Hepatocyte (in vitro differentiated cells): Measurements from ENCODE around the gene HOXB4. TPM values are rescaled to one million over a fixed set of nuclear protein-coding genes. Genes with fewer than 3 reads are reported as not detected.

Source experiments
- DNase-seq: peaks from one replicate; pipeline ENCODE4 v3.0.0-alpha.2; 2016; ENCODE audit warnings: low spot score
- H2AFZ ChIP-seq: fragments of 200-600 bp; sonication (generic); 2 replicates; pipeline ENCODE4 v1.6.0; 2016; ENCODE audit warnings: antibody characterized with exemption, mild to moderate bottlenecking
- H3K27ac ChIP-seq: fragments of 200-600 bp; sonication (generic); 2 replicates; pipeline ENCODE4 v1.5.1; 2016; ENCODE audit warnings: mild to moderate bottlenecking
- H3K27me3 ChIP-seq: fragments of 200-600 bp; sonication (generic); 2 replicates; pipeline ENCODE4 v1.6.1; 2016
- H3K36me3 ChIP-seq: fragments of 200-600 bp; sonication (generic); replicated peaks from 2 replicates; pipeline ENCODE4 v1.5.1; 2016; ENCODE audit warnings: low read depth; ENCODE audit not compliant: insufficient read depth
- H3K4me1 ChIP-seq: fragments of 200-600 bp; sonication (generic); 2 replicates; pipeline ENCODE4 v1.5.1; 2016; ENCODE audit warnings: mild to moderate bottlenecking, moderate library complexity; ENCODE audit not compliant: insufficient read depth
- H3K4me2 ChIP-seq: fragments of 200-600 bp; sonication (generic); 2 replicates; pipeline ENCODE4 v1.6.0; 2016
- H3K4me3 ChIP-seq: fragments of 200-600 bp; sonication (generic); 2 replicates; pipeline ENCODE4 v1.5.1; 2016; ENCODE audit warnings: mild to moderate bottlenecking
- H3K79me2 ChIP-seq: fragments of 200-600 bp; sonication (generic); 2 replicates; pipeline ENCODE4 v1.6.0; 2017; ENCODE audit warnings: mild to moderate bottlenecking
- H3K9me2 ChIP-seq: fragments of 200-600 bp; sonication (generic); replicated peaks from 2 replicates; pipeline ENCODE4 v1.6.0; 2017; ENCODE audit warnings: mild to moderate bottlenecking; ENCODE audit not compliant: insufficient read depth
- H3K9me3 ChIP-seq: fragments of 200-600 bp; sonication (generic); 2 replicates; pipeline ENCODE4 v1.5.1; 2016; ENCODE audit warnings: low read depth, mild to moderate bottlenecking
- H4K20me1 ChIP-seq: fragments of 200-600 bp; sonication (generic); 2 replicates; pipeline ENCODE4 v1.6.0; 2016; ENCODE audit warnings: mild to moderate bottlenecking; ENCODE audit not compliant: insufficient read depth, poor library complexity, severe bottlenecking
- CTCF ChIP-seq: fragments of 200-600 bp; sonication (generic); IDR thresholded peaks from 2 replicates; pipeline ENCODE4 v1.5.1; 2016; ENCODE audit warnings: antibody characterized with exemption, mild to moderate bottlenecking; ENCODE audit not compliant: poor library complexity
- EZH2 ChIP-seq: fragments of 200-600 bp; sonication (generic); IDR thresholded peaks from 2 replicates; pipeline ENCODE4 v1.6.1; 2016; ENCODE audit warnings: antibody characterized with exemption, mild to moderate bottlenecking, borderline replicate concordance
- EZH2phosphoT487 ChIP-seq: fragments of 200-600 bp; sonication (generic); IDR thresholded peaks from one replicate; pipeline ENCODE4 v1.6.1; 2018; ENCODE audit warnings: antibody characterized with exemption, mild to moderate bottlenecking, low read depth, moderate library complexity; ENCODE audit not compliant: unreplicated experiment, severe bottlenecking
- WGBS: methylation state at CpG from one replicate; pipeline ENCODE4 v1.1.6; 2016; ENCODE audit warnings: low lambda C conversion rate; ENCODE audit errors: missing lambda C conversion rate; 5-methylcytosine and 5-hydroxymethylcytosine counted together
- polyA plus RNA-seq: library from polyadenylated mRNA; unstranded; fragments of >200 nt; fragmentation: Nextera tagmentation; extraction: Ambion mirVana; gene quantifications from 2 replicates; pipeline ENCODE4 v1.2.1, GENCODE V29; 2016
- total RNA-seq: library from RNA; depleted of rRNA; stranded (reverse); fragments of >200 nt; gene quantifications from 2 replicates; pipeline ENCODE4 v1.2.3, GENCODE V29; 2014

Gene HOXB4
- total and polyA plus RNA-seq, 2 experiments from 2014 or later = 1.8 to 2.2 TPM

- 47% methylated on average over 25 of the region's 25 CpGs for WGBS
- Histone ChIP-seq H3K9me2 (no peaks in the 10 kb centered on the region), H2AFZ (no peak overlapping the region), H3K79me2 (no peaks in the 10 kb centered on the region), H3K36me3 (no peaks in the 10 kb centered on the region), H4K20me1 (no peaks in the 10 kb centered on the region), H3K9me3 (no peaks in the 10 kb centered on the region), H3K4me2 (peak overlapping the region; percentile 92), H3K4me3 (no peak overlapping the region), H3K4me1 (peaks cover 4% of the 10 kb centered on the region), H3K27ac (no peak overlapping the region), H3K27me3 (peaks cover 94% of the 10 kb centered on the region)
- DNase-seq = no peak
- TF ChIP-seq CTCF (no peak), EZH2phosphoT487 (peak; percentile 35), EZH2 (no peak)
These were observed 17.3 kb upstream of the HOXB4 start for GRCh38 chr17:48595278-48595999.

GRCh38 chr17:48594538-48595277 lies 16.6 kb upstream of the HOXB4 start:
- no peak for DNase-seq
- H3K4me2 ChIP-seq = peak overlapping the region; percentile 92
- H3K9me3 ChIP-seq = no peaks in the 10 kb centered on the region
- H3K27me3 ChIP-seq = peaks cover 94% of the 10 kb centered on the region
- no peak overlapping the region for H2AFZ ChIP-seq
- no peaks in the 10 kb centered on the region for H3K79me2 ChIP-seq
- H3K4me1 ChIP-seq = peaks cover 4% of the 10 kb centered on the region
- H3K36me3 ChIP-seq = no peaks in the 10 kb centered on the region
- H3K9me2 ChIP-seq = no peaks in the 10 kb centered on the region
- TF ChIP-seq CTCF (no peak), EZH2 (peak; percentile 88), EZH2phosphoT487 (no peak)
- H3K4me3 ChIP-seq = no peak overlapping the region
- WGBS = 32% methylated on average over 25 of the region's 25 CpGs
- no peaks in the 10 kb centered on the region for H4K20me1 ChIP-seq
- H3K27ac ChIP-seq = no peak overlapping the region

- peak; percentile 85 for DNase-seq
- 6% methylated on average over 32 of the region's 37 CpGs for WGBS
- H3K27ac ChIP-seq = no peak overlapping the region
- H3K4me2 ChIP-seq = peak overlapping the region; percentile 92
- H3K4me1 ChIP-seq = peaks cover 4% of the 10 kb centered on the region
- H4K20me1 ChIP-seq = no peaks in the 10 kb centered on the region
- H2AFZ ChIP-seq = no peak overlapping the region
- H3K9me3 ChIP-seq = no peaks in the 10 kb centered on the region
- no peaks in the 10 kb centered on the region for H3K79me2 ChIP-seq
- no peaks in the 10 kb centered on the region for H3K9me2 ChIP-seq
- H3K4me3 ChIP-seq = no peak overlapping the region
- H3K27me3 ChIP-seq = peaks cover 94% of the 10 kb centered on the region
- TF ChIP-seq EZH2 (no peak), CTCF (peak; percentile 92)
- H3K36me3 ChIP-seq = no peaks in the 10 kb centered on the region
These were observed 15.8 kb upstream of the HOXB4 start for GRCh38 chr17:48593840-48594537.
